Neutrophil (primary cell): Measurements from ENCODE around the gene FGF1.

ENCODE experiments used
- H3K27ac ChIP-seq: fragments of 200-600 bp; sonication (generic); 2 replicates; pipeline ENCODE4 v1.5.1; 2016; ENCODE audit warnings: mild to moderate bottlenecking, moderate library complexity
- H3K27me3 ChIP-seq: fragments of 200-600 bp; sonication (generic); 2 replicates; pipeline ENCODE4 v1.6.0; 2016; ENCODE audit warnings: mild to moderate bottlenecking
- H3K36me3 ChIP-seq: fragments of 200-600 bp; sonication (generic); 2 replicates; pipeline ENCODE4 v1.5.1; 2017
- H3K4me1 ChIP-seq, 2 experiments: fragments of 200-600 bp in 1 of 2; sonication (generic) in 1 of 2; 1 replicate in 1 of 2; 2 replicates in 1 of 2; pipeline versions ENCODE4 v1.5.1 to v1.6.1; 2013 to 2016; ENCODE audit warnings: low read depth in 1 of 2, low read length in 1 of 2, mild to moderate bottlenecking in 1 of 2, moderate library complexity in 1 of 2; ENCODE audit not compliant: control insufficient read depth in 1 of 2, insufficient read depth in 1 of 2
- H3K4me3 ChIP-seq, 2 experiments: fragments of 200-600 bp in 1 of 2; sonication (generic) in 1 of 2; 1 replicate in 1 of 2; 2 replicates in 1 of 2; pipeline ENCODE4 v1.5.1; 2013 to 2016; ENCODE audit warnings: low read depth in 1 of 2, low read length in 1 of 2, mild to moderate bottlenecking in 1 of 2, moderate library complexity in 1 of 2
- H3K9me3 ChIP-seq: fragments of 200-600 bp; sonication (generic); 2 replicates; pipeline ENCODE4 v1.5.1; 2016
- TF ChIP-seq, protein P1 (sequence below): fragments of 200-600 bp; sonication (generic); IDR thresholded peaks from 2 replicates; pipeline ENCODE4 v1.5.1; 2016; ENCODE audit warnings: antibody characterized with exemption

The FGF1 gene

DNA sequence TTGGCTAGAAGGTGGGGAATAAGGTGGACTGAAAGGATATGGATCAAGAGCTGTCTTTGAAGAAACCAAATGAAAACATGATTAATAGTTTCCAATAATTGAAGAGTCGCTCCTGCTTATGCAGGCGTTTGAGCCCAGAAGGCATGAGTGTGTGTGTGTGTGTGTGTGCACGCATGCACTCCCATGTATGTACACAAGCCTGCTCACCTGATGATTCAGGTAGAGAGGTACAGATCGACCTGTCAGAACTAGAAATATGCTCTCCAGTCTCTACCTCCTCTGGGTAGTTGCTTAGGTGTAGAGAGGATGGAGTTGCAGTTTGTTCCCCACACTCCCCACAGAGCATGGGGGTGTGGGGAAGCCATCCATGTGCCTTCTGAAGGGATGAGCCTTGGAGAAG lies 1.1 kb upstream of the FGF1 start:
- H3K4me3 ChIP-seq: no peak overlapping the region
- no peaks in the 10 kb centered on the region for H3K36me3 ChIP-seq
- H3K27me3 ChIP-seq: peaks cover 12% of the 10 kb centered on the region
- H3K9me3 ChIP-seq: no peaks in the 10 kb centered on the region
- H3K27ac ChIP-seq: no peak overlapping the region
- TF ChIP-seq, protein P1, sequence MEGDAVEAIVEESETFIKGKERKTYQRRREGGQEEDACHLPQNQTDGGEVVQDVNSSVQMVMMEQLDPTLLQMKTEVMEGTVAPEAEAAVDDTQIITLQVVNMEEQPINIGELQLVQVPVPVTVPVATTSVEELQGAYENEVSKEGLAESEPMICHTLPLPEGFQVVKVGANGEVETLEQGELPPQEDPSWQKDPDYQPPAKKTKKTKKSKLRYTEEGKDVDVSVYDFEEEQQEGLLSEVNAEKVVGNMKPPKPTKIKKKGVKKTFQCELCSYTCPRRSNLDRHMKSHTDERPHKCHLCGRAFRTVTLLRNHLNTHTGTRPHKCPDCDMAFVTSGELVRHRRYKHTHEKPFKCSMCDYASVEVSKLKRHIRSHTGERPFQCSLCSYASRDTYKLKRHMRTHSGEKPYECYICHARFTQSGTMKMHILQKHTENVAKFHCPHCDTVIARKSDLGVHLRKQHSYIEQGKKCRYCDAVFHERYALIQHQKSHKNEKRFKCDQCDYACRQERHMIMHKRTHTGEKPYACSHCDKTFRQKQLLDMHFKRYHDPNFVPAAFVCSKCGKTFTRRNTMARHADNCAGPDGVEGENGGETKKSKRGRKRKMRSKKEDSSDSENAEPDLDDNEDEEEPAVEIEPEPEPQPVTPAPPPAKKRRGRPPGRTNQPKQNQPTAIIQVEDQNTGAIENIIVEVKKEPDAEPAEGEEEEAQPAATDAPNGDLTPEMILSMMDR: no peak
- no peaks in the 10 kb centered on the region for H3K4me1 ChIP-seq

DNA sequence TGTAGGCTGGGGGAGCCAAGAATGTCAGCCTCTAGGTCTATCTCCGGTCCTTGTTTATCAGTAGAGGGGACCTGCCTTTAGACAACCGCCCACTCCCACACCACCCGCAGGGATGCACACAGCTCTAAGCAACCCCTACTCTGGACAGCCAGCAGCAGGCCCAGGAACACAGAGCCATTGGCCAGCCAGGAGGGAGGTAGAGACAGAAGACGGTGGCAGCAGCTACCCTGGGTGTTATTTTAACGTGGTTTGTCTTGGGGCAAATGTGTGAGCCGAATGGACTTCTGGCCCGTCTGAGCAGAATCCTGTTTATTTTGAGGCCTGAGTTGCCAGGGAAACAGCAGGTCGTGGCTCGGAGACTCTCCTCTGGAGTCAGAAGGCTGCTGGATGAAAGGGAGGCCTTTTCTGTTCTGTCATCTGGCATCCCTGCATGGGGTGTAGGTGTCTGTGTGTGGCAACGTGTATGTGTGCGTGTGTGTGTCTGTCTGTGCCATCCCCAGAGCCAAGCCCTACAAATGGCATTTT lies 382 bp upstream of the FGF1 start:
- TF ChIP-seq, protein P1: no peak
- Histone ChIP-seq H3K9me3 (no peaks in the 10 kb centered on the region), H3K4me1 (no peaks in the 10 kb centered on the region), H3K27me3 (peaks cover 12% of the 10 kb centered on the region), H3K4me3 (no peak overlapping the region), H3K36me3 (no peaks in the 10 kb centered on the region), H3K27ac (no peak overlapping the region)

DNA sequence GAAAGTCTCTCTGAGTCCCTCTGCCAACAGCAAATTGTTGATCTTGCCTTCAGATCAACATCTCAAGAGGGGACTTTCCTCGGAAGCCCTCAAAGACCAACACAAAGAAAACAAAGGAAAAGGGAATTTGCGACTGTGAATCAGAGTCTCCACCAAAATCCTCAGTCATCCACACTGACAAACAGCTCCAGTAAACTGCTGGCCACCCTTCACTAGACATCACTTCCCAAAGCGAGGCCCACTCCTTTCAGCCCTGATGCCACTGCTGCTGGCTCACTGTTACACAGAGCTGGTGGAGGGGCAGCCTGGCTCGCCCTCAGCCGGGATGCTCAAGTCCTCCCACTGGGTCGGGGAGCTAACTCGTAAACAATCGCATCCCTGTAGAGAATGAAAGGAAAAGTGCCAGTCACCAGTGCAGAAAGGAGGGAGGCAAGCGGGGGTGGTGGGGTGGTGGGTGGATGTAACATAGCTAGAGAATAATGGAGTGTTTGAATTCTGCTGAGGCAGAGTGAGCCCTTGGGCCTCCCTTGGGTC lies 1.3 kb downstream of the FGF1 start:
- H3K9me3 ChIP-seq: no peaks in the 10 kb centered on the region
- H3K4me3 ChIP-seq: no peak overlapping the region
- no peak overlapping the region for H3K27ac ChIP-seq
- H3K27me3 ChIP-seq: peaks cover 12% of the 10 kb centered on the region
- H3K36me3 ChIP-seq: no peaks in the 10 kb centered on the region
- no peaks in the 10 kb centered on the region for H3K4me1 ChIP-seq
- TF ChIP-seq, protein P1: no peak

DNA sequence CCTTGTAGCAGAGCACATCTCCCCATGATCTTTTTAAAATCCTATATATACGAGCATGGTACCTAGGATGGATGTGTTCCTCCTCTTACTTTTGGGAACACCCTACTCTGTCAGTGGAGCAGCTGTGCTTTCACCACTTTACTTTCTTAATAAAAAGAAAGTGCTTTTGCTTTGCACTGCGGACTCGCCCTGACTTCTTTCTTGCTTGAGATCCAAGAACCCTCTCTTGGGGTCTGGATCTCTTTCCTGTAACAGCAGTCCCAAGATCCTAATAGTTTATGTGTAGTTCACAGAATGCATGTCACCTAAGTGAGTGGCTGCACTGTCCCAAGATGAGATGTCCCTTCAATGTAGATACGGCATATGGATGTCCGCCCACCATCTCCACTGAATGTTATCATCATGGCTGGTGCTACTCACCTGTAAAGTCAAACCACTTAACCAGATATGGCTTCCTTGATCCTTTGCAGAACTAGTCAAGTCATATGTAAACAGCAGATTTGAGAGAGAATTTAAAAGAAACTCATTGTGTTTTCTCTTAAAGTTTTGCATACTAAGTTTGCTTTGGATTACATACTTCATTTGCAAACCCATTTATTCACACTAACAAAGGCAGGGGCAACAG lies 1.9 kb downstream of the FGF1 start:
- TF ChIP-seq, protein P1: no peak
- Histone ChIP-seq H3K27ac (no peak overlapping the region), H3K9me3 (no peaks in the 10 kb centered on the region), H3K36me3 (no peaks in the 10 kb centered on the region), H3K4me1 (no peaks in the 10 kb centered on the region), H3K27me3 (peaks cover 12% of the 10 kb centered on the region), H3K4me3 (no peak overlapping the region)

DNA sequence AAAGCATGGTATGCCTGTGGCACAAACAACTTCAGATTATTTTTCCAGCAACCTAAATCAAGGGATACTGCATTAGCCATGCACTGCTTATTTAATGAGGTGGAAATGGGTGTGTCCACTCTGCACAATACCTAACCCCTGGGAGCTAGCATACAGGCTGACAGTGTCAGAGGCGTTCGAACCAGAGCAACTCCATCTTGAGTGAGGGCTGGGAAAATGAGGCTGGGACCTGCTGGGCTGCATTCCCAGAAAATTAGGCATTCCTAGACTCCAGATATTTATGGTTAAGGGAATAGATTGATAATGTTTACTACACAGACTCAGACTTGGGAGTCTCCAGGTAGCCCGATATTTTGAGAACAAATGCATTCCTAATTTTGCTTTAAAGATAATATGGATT lies 2.8 kb downstream of the FGF1 start:
- H3K4me1 ChIP-seq: no peaks in the 10 kb centered on the region
- H3K9me3 ChIP-seq: no peaks in the 10 kb centered on the region
- TF ChIP-seq, protein P1: no peak
- H3K27me3 ChIP-seq: peaks cover 3% of the 10 kb centered on the region
- H3K4me3 ChIP-seq: no peak overlapping the region
- H3K36me3 ChIP-seq: no peaks in the 10 kb centered on the region
- no peak overlapping the region for H3K27ac ChIP-seq
